H9 (cell line): ENCODE measurements around the gene STX11. TPM values are rescaled to one million over a fixed set of nuclear protein-coding genes. Genes with fewer than 3 reads are reported as not detected.
A peak's percentile ranks its signal among the peaks of the same experiment; 100 is the strongest.

ENCODE experiments used
- DNase-seq: peaks from one replicate; pipeline ENCODE4 v3.0.0-alpha.2; 2017
- H2AFZ ChIP-seq: one replicate; pipeline ENCODE4 v1.6.1; 2013; ENCODE audit warnings: mild to moderate bottlenecking, low read length, control low read depth, moderate library complexity
- H2AK5ac ChIP-seq: 2 replicates; pipeline ENCODE4 v1.6.1; 2013; ENCODE audit warnings: low read length, control low read depth, mixed read lengths; ENCODE audit not compliant: insufficient read length
- H2BK120ac ChIP-seq: one replicate; pipeline ENCODE4 v1.6.1; 2013; ENCODE audit warnings: low read depth, mild to moderate bottlenecking, low read length, control low read depth, inconsistent platforms; ENCODE audit not compliant: poor library complexity, severe bottlenecking
- H2BK12ac ChIP-seq: 2 replicates; pipeline ENCODE4 v1.6.1; 2013; ENCODE audit warnings: low read length, control low read depth, mixed read lengths, low read depth; ENCODE audit not compliant: insufficient read length
- H2BK15ac ChIP-seq: 2 replicates; pipeline ENCODE4 v1.6.1; 2013; ENCODE audit warnings: low read depth, low read length, control low read depth
- H2BK20ac ChIP-seq: one replicate; pipeline ENCODE4 v1.6.1; 2013; ENCODE audit warnings: low read depth, mild to moderate bottlenecking, low read length, control low read depth, inconsistent platforms; ENCODE audit not compliant: poor library complexity, severe bottlenecking
- H2BK5ac ChIP-seq: 2 replicates; pipeline ENCODE4 v1.6.1; 2013; ENCODE audit warnings: low read length, control low read depth, mixed read lengths; ENCODE audit not compliant: insufficient read length
- H3K14ac ChIP-seq: 2 replicates; pipeline ENCODE4 v1.6.1; 2013; ENCODE audit warnings: low read length, control low read depth; ENCODE audit not compliant: insufficient read depth
- H3K18ac ChIP-seq: 2 replicates; pipeline ENCODE4 v1.6.1; 2013; ENCODE audit warnings: low read depth, mild to moderate bottlenecking, mixed read lengths, low read length, control low read depth; ENCODE audit not compliant: insufficient read length
- H3K23ac ChIP-seq: 2 replicates; pipeline ENCODE4 v1.6.1; 2013; ENCODE audit warnings: low read length, control low read depth, mixed read lengths, low read depth; ENCODE audit not compliant: insufficient read length
- H3K23me2 ChIP-seq: 2 replicates; pipeline ENCODE4 v1.6.1; 2013; ENCODE audit warnings: low read depth, mild to moderate bottlenecking, mixed read lengths, low read length, control low read depth; ENCODE audit not compliant: insufficient read length, poor library complexity, severe bottlenecking
- H3K27ac ChIP-seq: 2 replicates; pipeline ENCODE4 v1.5.1; 2013; ENCODE audit warnings: low read length, control low read depth, mixed read lengths, low read depth; ENCODE audit not compliant: insufficient read length
- H3K27me3 ChIP-seq: 2 replicates; pipeline ENCODE4 v1.6.1; 2013; ENCODE audit warnings: low read length, control low read depth, inconsistent platforms; ENCODE audit not compliant: insufficient read depth
- H3K4ac ChIP-seq: 2 replicates; pipeline ENCODE4 v1.6.1; 2013; ENCODE audit warnings: low read depth, mild to moderate bottlenecking, control low read depth, inconsistent platforms, low read length, moderate library complexity
- H3K4me1 ChIP-seq: 2 replicates; pipeline ENCODE4 v1.6.1; 2013; ENCODE audit warnings: low read length, control low read depth, inconsistent platforms; ENCODE audit not compliant: insufficient read depth
- H3K4me2 ChIP-seq: 2 replicates; pipeline ENCODE4 v1.6.1; 2013; ENCODE audit warnings: low read length, control low read depth, mixed read lengths; ENCODE audit not compliant: insufficient read length, insufficient read depth
- H3K56ac ChIP-seq: 2 replicates; pipeline ENCODE4 v1.6.1; 2013; ENCODE audit warnings: low read depth, mild to moderate bottlenecking, mixed read lengths, low read length, control low read depth; ENCODE audit not compliant: insufficient read length
- H3K79me1 ChIP-seq: 2 replicates; pipeline ENCODE4 v1.6.1; 2013; ENCODE audit warnings: low read depth, mild to moderate bottlenecking, moderate library complexity, low read length, control low read depth, inconsistent platforms; ENCODE audit not compliant: insufficient read depth, poor library complexity, severe bottlenecking
- H3K79me2 ChIP-seq: 2 replicates; pipeline ENCODE4 v1.6.1; 2013; ENCODE audit warnings: low read length, control low read depth, inconsistent platforms; ENCODE audit not compliant: insufficient read depth
- H3K9ac ChIP-seq: 2 replicates; pipeline ENCODE4 v1.6.1; 2013; ENCODE audit warnings: low read length, control low read depth, mixed read lengths; ENCODE audit not compliant: insufficient read length; ENCODE audit errors: extremely low read depth
- H3K9me3 ChIP-seq: one replicate; pipeline ENCODE4 v1.6.1; 2013; ENCODE audit warnings: low read depth, low read length, inconsistent platforms; ENCODE audit not compliant: control insufficient read depth
- H3T11ph ChIP-seq: one replicate; pipeline ENCODE4 v1.6.1; 2013; ENCODE audit warnings: mild to moderate bottlenecking, low read length, control low read depth, inconsistent platforms
- H4K20me1 ChIP-seq: one replicate; pipeline ENCODE4 v1.6.1; 2013; ENCODE audit not compliant: control insufficient read depth, insufficient read length, insufficient read depth
- H4K5ac ChIP-seq: 2 replicates; pipeline ENCODE4 v1.6.1; 2013; ENCODE audit warnings: low read depth, mild to moderate bottlenecking, mixed read lengths, low read length, control low read depth; ENCODE audit not compliant: insufficient read length
- H4K8ac ChIP-seq: replicated peaks from 2 replicates; pipeline ENCODE4 v1.6.1; 2013; ENCODE audit warnings: low read length, control low read depth, mixed read lengths, low read depth; ENCODE audit not compliant: insufficient read length
- H4K91ac ChIP-seq: 2 replicates; pipeline ENCODE4 v1.6.1; 2013; ENCODE audit warnings: low read depth, mild to moderate bottlenecking, moderate library complexity, mixed read lengths, low read length, control low read depth; ENCODE audit not compliant: insufficient read length
- H3K27ac Mint-ChIP-seq, 3 experiments: 2 replicates in 2 of 3; 3 replicates in 1 of 3; pipeline ENCODE4 v1.8.0; 2020 to 2021; ENCODE audit warnings: mixed read lengths in 3 of 3, mild to moderate bottlenecking in 1 of 3, moderate library complexity in 1 of 3
- H3K27me3 Mint-ChIP-seq: 2 replicates; pipeline ENCODE4 v1.8.0; 2021; ENCODE audit warnings: low read depth, mild to moderate bottlenecking, moderate library complexity, mixed read lengths
- H3K36me3 Mint-ChIP-seq, 3 experiments: 2 replicates in 2 of 3; 3 replicates in 1 of 3; pipeline ENCODE4 v1.8.0; 2020 to 2021; ENCODE audit warnings: low read depth in 3 of 3, mixed read lengths in 3 of 3; ENCODE audit not compliant: insufficient read depth in 1 of 3
- H3K4me1 Mint-ChIP-seq, 2 experiments: 2 replicates each; pipeline ENCODE4 v1.8.0; 2020; ENCODE audit warnings: mixed read lengths in 2 of 2
- H3K4me3 Mint-ChIP-seq, 2 experiments: 2 replicates in 1 of 2; 3 replicates in 1 of 2; pipeline ENCODE4 v1.8.0; 2020 to 2021; ENCODE audit warnings: mild to moderate bottlenecking in 2 of 2, mixed read lengths in 2 of 2, moderate library complexity in 1 of 2
- H3K9me3 Mint-ChIP-seq, 2 experiments: 2 replicates in 1 of 2; 3 replicates in 1 of 2; pipeline ENCODE4 v1.8.0; 2020; ENCODE audit warnings: mild to moderate bottlenecking in 2 of 2, mixed read lengths in 2 of 2, moderate library complexity in 1 of 2
- CTCF ChIP-seq: fragments of 200-600 bp; sonication (generic); conservative IDR thresholded peaks from 3 replicates; pipeline ENCODE4 v1.8.0; 2021; ENCODE audit warnings: antibody characterized with exemption, mild to moderate bottlenecking
- WGBS: extraction: QIAGEN DNeasy Blood & Tissue Kit; methylation state at CpG from one replicate; pipeline ENCODE4 v1.1.7; 2013; ENCODE audit warnings: missing lambda C conversion rate, low lambda C conversion rate, mixed read lengths; ENCODE audit not compliant: insufficient read length; ENCODE audit errors: extremely low coverage; 5-methylcytosine and 5-hydroxymethylcytosine counted together
- total RNA-seq: library from RNA; stranded (reverse); gene quantifications from 2 replicates; pipeline ENCODE4 v1.2.1, GENCODE V29; 2021

Gene STX11
- total RNA-seq, 1 experiment from 2014 or later, result 0.22 TPM

DNA sequence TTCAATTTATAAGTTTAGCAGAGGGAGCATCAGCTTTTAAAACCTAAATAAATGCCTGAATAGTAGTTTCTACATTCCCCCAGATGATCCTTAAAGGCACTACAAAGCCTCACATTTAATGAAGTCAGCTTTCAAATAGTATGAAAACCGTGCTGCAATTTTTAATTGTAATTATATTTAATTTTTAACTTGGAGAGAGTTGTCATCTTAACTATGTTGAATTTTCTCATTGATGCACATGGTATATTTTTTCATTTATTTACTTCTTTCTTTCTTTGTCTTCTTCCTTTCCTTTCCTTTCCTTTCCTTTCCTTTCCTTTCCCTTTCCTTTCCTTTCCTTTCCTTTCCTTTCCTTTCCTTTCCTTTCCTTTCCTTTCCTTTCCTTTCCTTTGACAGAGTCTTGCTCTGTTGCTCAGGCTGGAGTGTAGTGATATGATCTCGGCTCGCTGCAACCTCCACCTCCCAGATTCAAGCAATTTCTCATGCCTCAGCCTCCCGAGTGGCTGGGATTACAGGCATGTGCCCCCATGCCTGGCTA is 47.2 kb upstream of the STX11 start:
- no peak overlapping the region for H3K23ac ChIP-seq
- H3K4me2 ChIP-seq, result no peak overlapping the region
- H3K9ac ChIP-seq, result no peak overlapping the region
- no peak for TF ChIP-seq CTCF
- H2AFZ ChIP-seq, result no peak overlapping the region
- H3K36me3 Mint-ChIP-seq, result no peaks in the 10 kb centered on the region
- H3K4me3 Mint-ChIP-seq, result no peak overlapping the region
- H3K4me1 ChIP-seq, result no peaks in the 10 kb centered on the region
- no peaks in the 10 kb centered on the region; a peak in 1 of 5 replicates for H3K9me3 Mint-ChIP-seq
- no peaks in the 10 kb centered on the region for H3K23me2 ChIP-seq
- H3K56ac ChIP-seq, result no peak overlapping the region
- no peak overlapping the region for H3K18ac ChIP-seq
- H3T11ph ChIP-seq, result no peak overlapping the region
- H3K4ac ChIP-seq, result no peak overlapping the region
- peaks cover 6% of the 10 kb centered on the region for H3K27me3 Mint-ChIP-seq
- H3K14ac ChIP-seq, result no peak overlapping the region
- H3K79me1 ChIP-seq, result no peaks in the 10 kb centered on the region
- no peak overlapping the region for H2BK5ac ChIP-seq
- peaks cover 0 to 8% of the 10 kb centered on the region in 2 experiments; a peak in 2 of 4 replicates for H3K4me1 Mint-ChIP-seq
- H3K27me3 ChIP-seq, result no peaks in the 10 kb centered on the region
- H4K20me1 ChIP-seq, result no peaks in the 10 kb centered on the region
- no peak overlapping the region for H4K8ac ChIP-seq
- DNase-seq, result no peak
- H2BK20ac ChIP-seq, result no peak overlapping the region
- WGBS, result no CpG with 5 or more reads among the region's 4 CpGs
- H3K27ac Mint-ChIP-seq, result peak overlapping the region in 2 of 3 experiments; percentile 2 to 32; a peak in 2 of 7 replicates
- H4K91ac ChIP-seq, result no peak overlapping the region
- H2BK15ac ChIP-seq, result no peak overlapping the region
- H3K79me2 ChIP-seq, result no peaks in the 10 kb centered on the region
- H2BK120ac ChIP-seq, result no peak overlapping the region
- H4K5ac ChIP-seq, result no peak overlapping the region
- H3K9me3 ChIP-seq, result no peaks in the 10 kb centered on the region
- no peak overlapping the region for H3K27ac ChIP-seq
- no peak overlapping the region for H2BK12ac ChIP-seq
- H2AK5ac ChIP-seq, result no peak overlapping the region
